ENCODE measurements around the gene GPHA2. TPM values are rescaled to one million over a fixed set of nuclear protein-coding genes. Genes with fewer than 3 reads are reported as not detected.

Gene GPHA2
- total and polyA plus RNA-seq, 2 of the 13 experiments (the other 11 are each of a cell fraction or from before 2014, with no cell fraction given) = 13.0 to 19.1 TPM

- no peak for TF ChIP-seq ZBTB40 (IDR thresholded peaks at IDR 0.05)
- TF ChIP-seq ZBTB40 (CRISPR knock-in tag; IDR thresholded peaks at IDR 0.05) = peak; percentile 81
- TF ChIP-seq SP5 (CRISPR knock-in tag; IDR thresholded peaks at IDR 0.05; ENCODE audit: borderline replicate concordance, low read depth) = no peak
- no peak for TF ChIP-seq REXO4 (CRISPR knock-in tag; IDR thresholded peaks at IDR 0.05; ENCODE audit: borderline replicate concordance)
- TF ChIP-seq ZNF230 (CRISPR knock-in tag; IDR thresholded peaks at IDR 0.05) = no peak
- peak; percentile 59 for TF ChIP-seq ZNF563 (CRISPR knock-in tag; IDR thresholded peaks at IDR 0.05)
- TF ChIP-seq ZNF329 (CRISPR knock-in tag; IDR thresholded peaks at IDR 0.05; ENCODE audit: low read depth) = no peak
- TF ChIP-seq ZNF331 (CRISPR knock-in tag; IDR thresholded peaks at IDR 0.05) = peak; percentile 54; the same call in 1 of the 2 replicates
- TF ChIP-seq KLF9 (CRISPR knock-in tag; IDR thresholded peaks at IDR 0.05; ENCODE audit: low read depth) = peak; percentile 28; the same call in 1 of the 2 replicates
- peak; percentile 89; the same call in 1 of the 2 replicates for TF ChIP-seq MZF1 (CRISPR knock-in tag; IDR thresholded peaks at IDR 0.05; ENCODE audit: borderline replicate concordance)
- TF ChIP-seq PRDM10 (CRISPR knock-in tag; IDR thresholded peaks at IDR 0.05; ENCODE audit: low read depth) = no peak
- TF ChIP-seq MAF1 (CRISPR knock-in tag; IDR thresholded peaks at IDR 0.05; ENCODE audit: borderline replicate concordance) = no peak
- TF ChIP-seq ZNF589 (CRISPR knock-in tag; conservative IDR thresholded peaks at IDR 0.05) = peak; percentile 79
- no peak for TF ChIP-seq TRIM22 (IDR thresholded peaks at IDR 0.05)
These were observed 18.7 kb downstream of the GPHA2 start, which contains the start of gene ATG2A (continued) for GRCh38 chr11:64916775-64917662.

Data from HepG2 (cell line).